Esophagus muscularis mucosa (tissue), 4 donors: Measurements from ENCODE around the gene EHF.

Experiments used
- CTCF ChIP-seq, 3 experiments: fragments of 200-600 bp in 2 of 3; fragments of 450-650 bp in 1 of 3; sonication (generic) in 2 of 3; IDR thresholded peaks; one replicate each; pipeline ENCODE4 v1.5.1; 2017 to 2019; ENCODE audit warnings: antibody characterized with exemption in 3 of 3, mild to moderate bottlenecking in 2 of 3, moderate library complexity in 1 of 3
- EP300 ChIP-seq: sonication (generic); formaldehyde crosslinking; IDR thresholded peaks from one replicate; pipeline ENCODE4 v1.6.1; 2017; ENCODE audit warnings: antibody characterized with exemption
- POLR2A ChIP-seq: fragments of 450-650 bp; IDR thresholded peaks from one replicate; pipeline ENCODE4 v1.6.1; 2017; ENCODE audit warnings: antibody characterized with exemption, moderate library complexity, mild to moderate bottlenecking, low read depth
- POLR2AphosphoS5 ChIP-seq, 2 donors: sonication (generic); formaldehyde crosslinking; IDR thresholded peaks; one replicate each; pipeline ENCODE4 v1.6.1; 2017; ENCODE audit warnings: antibody characterized with exemption in 2 of 2

- TF ChIP-seq EP300: no peak
- no peak for TF ChIP-seq CTCF (IDR thresholded peaks at IDR 0.05)
- TF ChIP-seq POLR2AphosphoS5 (IDR thresholded peaks at IDR 0.05): no peak
- no peak for TF ChIP-seq POLR2A
Measured at GRCh38 chr11:34706709-34707461, 86.0 kb downstream of the EHF start.
